ENCODE results near the gene ELP5.

ELP5 gene, protein sequence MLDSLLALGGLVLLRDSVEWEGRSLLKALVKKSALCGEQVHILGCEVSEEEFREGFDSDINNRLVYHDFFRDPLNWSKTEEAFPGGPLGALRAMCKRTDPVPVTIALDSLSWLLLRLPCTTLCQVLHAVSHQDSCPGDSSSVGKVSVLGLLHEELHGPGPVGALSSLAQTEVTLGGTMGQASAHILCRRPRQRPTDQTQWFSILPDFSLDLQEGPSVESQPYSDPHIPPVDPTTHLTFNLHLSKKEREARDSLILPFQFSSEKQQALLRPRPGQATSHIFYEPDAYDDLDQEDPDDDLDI

DNA sequence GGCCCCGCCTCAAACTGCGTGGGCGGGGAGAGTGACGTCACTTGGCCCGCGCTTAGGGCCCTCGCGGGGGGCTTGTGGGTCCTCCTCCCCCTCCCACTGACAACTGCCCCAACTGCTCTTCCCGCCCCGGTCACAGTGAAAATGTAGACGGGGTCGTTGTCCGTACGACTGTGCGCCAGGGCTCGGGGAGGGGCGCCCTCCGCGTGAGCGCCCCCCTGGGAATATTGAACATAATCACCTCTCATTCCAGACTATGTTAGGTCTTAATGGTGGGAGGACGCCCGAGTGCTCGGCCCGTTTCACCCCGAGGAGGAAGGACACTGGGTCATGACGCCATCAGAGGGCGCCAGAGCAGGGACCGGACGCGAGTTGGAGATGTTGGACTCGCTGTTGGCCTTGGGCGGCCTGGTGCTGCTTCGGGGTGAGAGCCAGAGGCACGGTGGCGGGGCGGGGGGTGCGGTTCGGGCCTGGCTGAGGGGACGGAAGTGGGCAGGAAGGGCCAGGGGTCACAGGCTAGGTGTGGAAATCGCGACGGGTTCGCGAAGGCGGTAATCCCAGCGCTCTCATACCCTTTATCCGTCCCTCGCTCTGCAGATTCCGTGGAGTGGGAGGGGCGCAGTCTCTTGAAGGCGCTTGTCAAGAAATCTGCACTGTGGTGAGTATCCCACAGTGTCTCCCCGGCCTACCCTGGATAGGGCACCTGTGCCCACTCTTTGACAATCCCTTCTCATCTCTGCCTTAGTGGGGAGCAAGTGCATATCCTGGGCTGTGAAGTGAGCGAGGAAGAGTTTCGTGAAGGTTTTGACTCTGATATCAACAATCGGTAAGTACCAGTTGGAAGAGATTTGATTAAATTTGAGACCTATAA lies at the start of gene ELP5:
TSS of gene ELP5 (plus strand) at position 40 of the 868 bp plus-strand sequence. CDS start at position 376, 336 bp downstream.
- DNase-seq: peak; percentile 89

- no peak for DNase-seq
Observed at GRCh38 chr17:7203391-7203790, 48.6 kb upstream of the ELP5 start.

GRCh38 chr17:7204336-7204735 lies 47.7 kb upstream of the ELP5 start:
- no peak for DNase-seq

DNA sequence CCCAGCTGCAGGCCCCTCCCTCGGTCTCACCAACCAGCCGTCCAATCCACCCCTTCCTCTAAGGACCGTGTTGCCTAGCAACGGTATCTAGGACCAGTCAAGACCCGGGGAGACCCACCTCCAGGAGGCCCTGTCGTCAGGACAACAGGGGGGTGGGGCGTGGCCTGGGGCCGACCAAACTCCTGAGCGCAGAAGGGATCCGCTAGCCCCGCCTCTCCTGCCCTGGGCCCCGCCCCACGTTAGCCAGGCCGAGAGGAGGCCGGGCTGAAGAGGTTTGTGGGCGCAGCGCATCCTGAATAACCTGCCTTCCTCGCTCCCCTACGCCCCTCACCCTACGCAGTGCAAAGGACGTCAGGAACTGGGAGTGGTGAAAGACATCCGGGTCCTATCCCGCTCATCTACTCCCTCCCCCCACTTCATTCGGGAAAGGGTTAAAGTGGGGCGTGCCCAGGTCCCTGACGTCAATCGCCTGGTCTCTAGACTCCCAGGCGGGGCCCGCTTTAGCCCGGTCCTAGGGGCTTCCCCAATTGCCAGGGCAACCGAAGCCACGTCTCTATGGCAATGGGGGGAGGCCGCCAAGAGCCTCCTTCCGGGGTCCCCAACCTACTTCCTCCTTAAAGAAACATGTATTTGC lies 47.1 kb upstream of the ELP5 start:
- peak; percentile 92 for DNase-seq

- DNase-seq: no peak
Observed at GRCh38 chr17:7205561-7205960, 46.5 kb upstream of the ELP5 start.

DNA sequence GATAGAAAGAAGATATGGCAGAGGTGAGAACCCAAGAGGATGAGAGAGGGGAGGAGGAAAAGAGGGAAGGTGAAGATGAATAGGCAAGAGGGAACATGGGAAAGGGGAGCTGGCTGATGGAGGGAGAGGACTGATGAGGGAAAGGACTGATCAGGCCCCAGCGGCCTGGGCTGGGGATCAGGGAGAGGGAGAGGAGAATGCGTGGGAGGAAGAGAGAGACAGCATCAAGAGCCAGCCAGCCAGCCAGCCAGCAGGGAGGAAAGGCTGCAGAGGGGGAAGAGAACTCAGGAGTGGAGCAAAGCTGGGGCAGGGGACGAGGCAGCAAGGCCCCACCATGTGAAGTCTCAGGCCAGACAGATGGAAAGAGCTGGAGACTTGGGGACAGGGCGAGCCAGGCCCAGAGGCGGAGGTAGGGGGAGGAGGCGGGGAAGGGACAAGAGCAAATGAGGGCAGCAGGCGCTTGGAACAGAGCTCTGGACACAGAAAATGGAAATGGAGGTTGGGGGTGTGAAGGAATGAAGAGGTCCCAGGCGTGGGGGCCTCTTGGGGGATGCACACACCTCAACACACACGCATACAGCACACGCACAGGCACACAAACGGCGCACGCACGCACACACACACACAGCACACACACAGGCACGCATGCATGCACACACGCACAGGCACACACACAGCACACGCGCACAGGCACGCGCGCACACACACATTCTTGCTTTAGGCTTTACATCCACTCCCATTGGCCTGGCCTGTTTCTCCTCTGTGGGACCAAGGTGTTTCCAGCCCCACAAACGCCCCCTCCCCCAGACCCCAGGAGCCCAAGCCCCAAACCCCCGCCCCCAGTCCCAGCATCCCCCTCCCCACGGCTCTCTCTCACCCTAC lies 44.7 kb upstream of the ELP5 start:
- DNase-seq: no peak

DNA sequence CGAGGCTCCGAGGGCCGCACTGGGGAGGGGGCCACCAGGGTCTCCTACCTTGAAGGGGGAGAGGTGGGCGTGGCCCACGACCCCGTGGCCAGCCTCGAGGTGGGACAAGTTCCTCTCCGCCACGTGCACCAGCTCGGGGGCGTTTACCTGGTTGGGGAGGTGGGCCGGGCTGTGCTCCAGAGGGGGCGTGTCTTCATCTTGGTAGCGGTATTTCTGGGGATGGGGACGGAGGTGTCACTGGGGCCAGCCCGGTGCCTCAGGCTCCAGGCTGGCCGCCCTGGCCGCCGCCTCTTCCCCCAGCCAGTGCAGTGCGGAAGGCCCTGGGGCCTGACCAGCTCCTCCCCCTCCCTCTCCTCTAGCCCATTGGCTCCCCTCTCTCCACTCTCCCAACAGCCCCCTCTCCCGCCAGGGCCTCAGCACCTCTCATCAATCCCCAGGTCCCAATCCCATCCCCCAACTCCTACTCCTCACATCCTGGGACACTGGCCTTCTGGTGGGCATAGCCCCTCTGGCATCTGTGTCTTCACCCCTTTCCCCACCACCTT lies 43.9 kb upstream of the ELP5 start:
- DNase-seq: no peak

DNA sequence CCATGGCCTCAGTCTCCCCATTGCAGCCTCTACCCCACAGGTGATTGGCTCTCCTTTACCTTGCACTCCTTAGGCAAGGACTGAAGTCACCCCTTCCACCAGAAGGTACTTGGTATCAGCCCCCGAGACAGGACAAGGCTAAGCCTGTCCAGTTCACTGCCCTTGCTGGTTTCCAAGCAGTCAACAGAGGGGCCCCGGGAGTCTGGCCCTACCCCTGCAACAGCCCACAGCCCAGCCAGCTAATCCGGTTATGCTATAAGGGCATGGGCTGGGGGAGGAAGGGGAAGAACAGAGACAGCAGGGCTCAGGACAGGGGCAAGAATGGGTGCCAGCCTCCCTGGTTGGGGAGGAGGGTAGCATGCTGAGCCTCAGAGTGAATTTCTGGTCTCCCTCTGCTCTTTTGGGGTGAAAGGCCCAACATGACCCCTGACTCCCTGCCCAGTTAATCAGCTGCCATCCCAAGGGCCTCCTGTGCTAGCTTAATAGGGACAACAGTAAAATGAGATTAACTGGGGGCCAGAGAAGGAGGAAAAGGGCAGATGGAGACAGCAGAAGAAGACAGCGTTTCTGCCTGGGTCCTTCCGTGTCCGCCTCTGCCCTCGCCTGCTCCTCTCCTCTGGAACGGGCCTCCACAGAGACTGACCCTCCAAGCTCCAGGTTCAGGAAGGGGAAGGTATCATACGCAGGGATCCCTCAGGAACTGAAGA lies 43.1 kb upstream of the ELP5 start:
- no peak for DNase-seq

DNA sequence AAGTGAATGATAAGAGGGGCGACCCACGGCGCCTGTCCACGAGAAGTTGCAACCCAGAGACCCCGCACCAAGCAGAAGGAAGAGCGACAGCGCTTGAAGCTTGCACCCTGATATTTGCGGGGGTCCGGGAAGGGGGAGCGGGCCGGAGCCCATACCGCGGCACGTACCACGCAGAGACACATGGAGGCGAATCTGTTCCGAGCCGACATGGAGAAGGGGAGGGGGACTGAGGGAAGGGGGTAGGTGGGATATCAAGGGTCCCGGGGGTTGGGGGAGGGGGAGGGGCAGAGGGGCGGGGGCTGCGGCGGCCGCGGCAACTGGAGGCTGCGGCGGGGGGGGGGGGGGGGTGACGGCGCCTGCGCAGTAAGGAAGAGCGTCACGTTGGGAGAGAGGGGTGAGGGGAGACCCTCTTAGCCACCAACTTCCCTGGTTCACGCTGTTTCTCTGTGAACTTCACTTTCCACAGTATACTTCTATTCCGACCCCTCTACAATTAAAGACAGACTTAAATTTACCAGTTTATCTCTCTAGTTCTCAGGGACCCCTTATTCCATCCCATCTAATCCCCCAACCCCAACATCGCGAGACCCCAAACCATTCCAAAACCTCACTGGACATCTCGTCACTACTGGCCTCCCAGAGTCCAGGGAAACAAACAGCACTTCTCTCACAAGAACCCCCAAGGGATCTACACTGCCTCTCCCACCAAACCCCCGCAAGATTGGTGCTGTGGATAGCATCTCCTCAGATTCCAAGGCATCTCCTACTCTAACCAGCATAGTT lies 40.3 kb upstream of the ELP5 start:
- DNase-seq: no peak

DNA sequence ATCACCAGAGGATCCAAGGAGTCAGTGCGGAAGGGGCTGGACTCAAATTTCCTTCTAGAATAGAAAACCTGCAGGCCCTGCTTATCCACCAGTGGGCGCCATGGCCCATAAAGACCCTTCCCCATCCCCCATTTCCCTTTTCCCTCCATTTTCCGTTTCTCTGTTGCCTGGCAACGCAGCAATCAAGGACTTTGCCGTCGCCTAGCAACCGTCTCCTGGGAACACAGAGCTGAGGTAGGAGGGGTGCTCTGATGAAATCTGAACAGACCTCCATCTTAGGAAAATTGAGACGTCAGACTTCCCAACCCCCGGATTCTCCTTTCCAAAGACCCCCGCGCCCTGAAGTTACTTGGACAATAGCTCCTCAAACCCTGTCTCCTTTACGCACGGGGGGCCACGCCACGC lies 38.1 kb upstream of the ELP5 start:
- no peak for DNase-seq

GRCh38 chr17:7214300-7215135 lies 37.5 kb upstream of the ELP5 start:
- peak; percentile 99 for DNase-seq

DNA sequence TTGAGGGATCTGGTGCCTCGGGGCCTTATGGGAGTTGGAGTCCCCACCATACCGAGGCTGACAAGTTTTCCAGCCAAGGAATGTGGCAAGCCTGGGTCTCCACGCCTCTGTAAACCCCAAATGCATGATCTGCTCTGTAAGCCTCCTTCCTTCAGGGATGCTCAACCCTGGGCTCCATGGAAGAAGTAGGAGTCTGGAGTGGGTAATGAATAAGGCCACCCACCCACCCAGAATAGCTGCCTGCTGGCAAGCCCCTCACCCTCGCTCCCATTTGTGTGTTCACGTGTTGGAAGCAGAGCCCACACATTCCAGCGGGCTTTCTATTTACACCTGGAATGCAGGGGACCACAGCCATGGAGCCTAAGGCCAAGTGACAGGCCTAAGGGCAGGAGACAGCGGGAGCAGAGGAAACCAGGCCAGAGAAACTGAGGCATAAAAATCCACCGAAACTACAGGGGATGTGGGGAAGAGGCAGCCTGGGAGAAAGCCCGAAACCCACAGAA lies 36.8 kb upstream of the ELP5 start:
- no peak for DNase-seq

- DNase-seq: no peak
Observed at GRCh38 chr17:7215652-7216180, 36.3 kb upstream of the ELP5 start.

GRCh38 chr17:7216242-7217112 lies 35.5 kb upstream of the ELP5 start:
- DNase-seq: no peak

DNA sequence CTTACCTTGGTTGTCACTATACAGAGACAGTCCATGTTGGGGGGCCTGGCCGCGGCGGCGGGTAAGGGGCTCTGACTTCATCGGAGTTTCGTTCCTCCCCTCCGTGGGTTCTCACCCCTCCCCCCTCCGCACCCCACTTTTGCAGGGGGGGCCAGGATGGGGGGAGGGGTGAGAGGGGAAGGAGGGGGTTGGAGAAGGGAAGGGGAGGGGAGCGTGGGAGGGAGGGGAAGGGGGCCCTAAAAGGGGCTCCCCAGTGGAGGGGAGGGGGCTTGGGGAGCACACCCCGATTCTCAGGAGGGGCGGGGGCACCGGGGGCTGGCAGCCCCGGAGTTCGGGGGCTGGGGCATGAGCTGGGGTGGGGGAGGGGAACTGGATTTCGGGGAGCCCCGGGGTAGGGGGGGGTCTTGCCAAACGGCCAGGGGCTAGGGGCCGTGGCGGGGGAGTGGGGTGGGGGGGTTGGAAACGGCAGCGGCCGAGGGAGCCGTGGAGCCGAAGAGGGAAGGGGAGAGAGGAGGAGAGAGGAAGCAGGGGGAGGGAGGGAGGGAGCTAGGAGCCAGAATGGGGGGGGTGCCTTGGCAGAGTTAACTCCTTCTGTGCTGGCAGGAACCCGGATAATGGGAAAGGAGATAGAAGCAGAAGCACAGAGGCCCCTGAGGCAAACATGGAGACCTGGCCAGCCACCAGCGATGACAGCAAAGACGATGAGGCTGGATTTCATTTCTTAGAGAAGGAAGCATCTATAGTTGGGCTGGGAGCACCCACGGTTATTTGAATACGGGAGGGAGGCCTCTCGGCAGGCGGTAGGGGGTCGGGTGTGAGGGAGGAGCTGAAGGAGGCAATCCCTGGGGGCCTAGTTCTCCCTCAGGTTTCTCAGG lies 34.7 kb upstream of the ELP5 start:
- no peak for DNase-seq

- no peak for DNase-seq
Observed at GRCh38 chr17:7218166-7218565, 33.8 kb upstream of the ELP5 start.

DNA sequence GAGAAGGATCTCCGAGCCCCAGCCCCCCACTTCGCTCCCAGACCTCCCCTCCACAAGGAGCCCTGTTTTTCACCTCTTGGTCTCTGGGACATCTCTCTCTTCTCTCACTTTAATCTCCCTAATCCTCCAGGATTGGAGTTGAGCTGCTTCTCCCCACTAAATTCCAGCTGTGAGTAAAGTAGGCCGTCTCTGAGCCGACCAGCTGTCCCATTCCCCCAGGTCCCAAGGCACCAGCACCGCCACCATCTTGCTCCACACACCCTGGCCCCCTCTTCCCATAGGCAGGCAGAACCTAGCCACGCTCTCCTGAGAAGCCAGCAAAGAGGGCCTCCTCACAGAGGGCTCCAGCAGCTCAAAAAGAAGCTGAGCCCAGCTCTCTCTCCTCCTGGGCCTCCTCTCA lies 33.3 kb upstream of the ELP5 start:
- no peak for DNase-seq

Data from activated naive CD4-positive, alpha-beta T cell treated with Interleukin-2 at 50 U/mL for 16 hours (primary cell).